Heart left ventricle (tissue), 16 donors: ENCODE data around the gene TBC1D12. TPM values are rescaled to one million over a fixed set of nuclear protein-coding genes. Genes with fewer than 3 reads are reported as not detected.

ENCODE experiments used
- ATAC-seq, 4 donors: fragments of 200-7000 bp; cut with Tn5 transposase; one replicate each; pipeline ENCODE4 v1.9.1; 2020 to 2022; ENCODE audit warnings: moderate library complexity in 4 of 4, mild to moderate bottlenecking in 3 of 4, moderate number of reproducible peaks in 1 of 4
- DNase-seq, 5 donors: peaks; one replicate each; pipeline ENCODE4 v3.0.0-alpha.2; 2020
- H3K27ac ChIP-seq, 12 donors: fragments of 200-600 bp; sonication (generic) in 4 of 12; one replicate each; pipeline versions ENCODE4 v1.5.0 to v1.8.0; 2016 to 2022; ENCODE audit warnings: mild to moderate bottlenecking in 2 of 12
- H3K27me3 ChIP-seq, 9 donors: fragments of 200-600 bp; sonication (generic) in 2 of 9; one replicate each; pipeline versions ENCODE4 v1.5.1 to v1.8.0; 2016 to 2022; ENCODE audit warnings: mild to moderate bottlenecking in 3 of 9
- H3K36me3 ChIP-seq, 9 donors: fragments of 200-600 bp; sonication (generic) in 2 of 9; one replicate each; pipeline versions ENCODE4 v1.5.0 to v1.8.0; 2018 to 2022; ENCODE audit warnings: mild to moderate bottlenecking in 2 of 9
- H3K4me1 ChIP-seq, 12 donors: fragments of 200-600 bp; sonication (generic) in 4 of 12; one replicate each; pipeline versions ENCODE4 v1.5.0 to v1.8.0; 2016 to 2022; ENCODE audit warnings: mild to moderate bottlenecking in 3 of 12
- H3K4me3 ChIP-seq, 12 donors: fragments of 200-600 bp; sonication (generic) in 4 of 12; one replicate each; pipeline versions ENCODE4 v1.5.0 to v1.8.0; 2017 to 2022; ENCODE audit warnings: mild to moderate bottlenecking in 9 of 12, moderate library complexity in 4 of 12
- H3K9me3 ChIP-seq, 12 donors: fragments of 200-600 bp; sonication (generic) in 4 of 12; one replicate each; pipeline versions ENCODE4 v1.5.0 to v1.8.0; 2016 to 2022; ENCODE audit warnings: mild to moderate bottlenecking in 1 of 12
- POLR2A ChIP-seq, 2 donors: fragments of 450-650 bp; IDR thresholded peaks; one replicate each; pipeline ENCODE4 v1.6.1; 2017; ENCODE audit warnings: antibody characterized with exemption in 2 of 2, mild to moderate bottlenecking in 2 of 2, moderate library complexity in 2 of 2
- WGBS, 4 donors: extraction: QIAGEN DNeasy Blood & Tissue Kit in 2 of 4; methylation state at CpG; one replicate each; pipeline versions ENCODE4 v1.1.5 to v1.1.7; 2013 to 2018; 5-methylcytosine and 5-hydroxymethylcytosine counted together
- intact Hi-C, 10 donors: fragments of 100-400 bp; cut with DNase I; formaldehyde crosslinking; loops; one replicate each; pipeline versions ENCODE4 v1.11.1 to v1.14.2; 2022
- polyA plus RNA-seq, 2 donors: library from polyadenylated mRNA; stranded (reverse); fragments of 200-250 nt; gene quantifications; one replicate each; pipeline ENCODE4 v1.2.3, GENCODE V29; 2013
- total RNA-seq, 9 donors: library from RNA; depleted of rRNA in 2 of 9; stranded (reverse); fragments of >200 nt in 2 of 9; fragmentation: NEBNext Ultra II Directional in 3 of 9; extraction: Animal tissue kit (Norgen Biotek cat#: 25700) in 3 of 9; gene quantifications; one replicate each; pipeline versions ENCODE4 v1.1.0 to v1.2.4, GENCODE V29; 2016 to 2023
- TF ChIP-seq, protein P1 (sequence below), 12 donors: fragments of 200-600 bp; sonication (generic) in 4 of 12; IDR thresholded peaks; one replicate each; pipeline versions ENCODE4 v1.5.0 to v1.8.0; 2018 to 2022; ENCODE audit warnings: antibody characterized with exemption in 12 of 12, mild to moderate bottlenecking in 5 of 12
- donor health status: ischemic (EF 13 %, LVEDD 7.1; RV severe dilation, severe dysfunction).
- donor health status: healthy with polysubstance abuse.
- donor health status: DM: no; HTN: yes; CAD: no.
- donor health status: DM: no; HTN: no; CAD: no.
- donor health status: ischemic (EF 25% LVEDD 6.9; RV normal size, moderate dysfunction).
- donor health status: ischemic (EF 25% LVEDD 5.7; RV mildly dilated, moderate dysfunction).
- donor health status: healthy.
- donor health status: DM: yes; HTN: yes; CAD: no.
- donor health status: ischemic (EF 35%, LVEDD 5.7; RV mildly dilated, moderate dysfunction).
- donor health status: nonischemic (EF 11% LVEDD 7.7; RV severe dilation, severe dysfunction).
- donor health status: DM: yes; HTN: yes; CAD: no.
- donor health status: PGD.
- donor health status: ischemic (EF 29% LVEDD 5.4; RV normal size, mild dysfunction).
- donor health status: nonischemic (EF 23%, LVEDD 6.1; RV moderate dilation, normal function).

Gene TBC1D12
- total and polyA plus RNA-seq, 11 donors, result 3.5 to 9.6 (median 5.2) TPM

DNA sequence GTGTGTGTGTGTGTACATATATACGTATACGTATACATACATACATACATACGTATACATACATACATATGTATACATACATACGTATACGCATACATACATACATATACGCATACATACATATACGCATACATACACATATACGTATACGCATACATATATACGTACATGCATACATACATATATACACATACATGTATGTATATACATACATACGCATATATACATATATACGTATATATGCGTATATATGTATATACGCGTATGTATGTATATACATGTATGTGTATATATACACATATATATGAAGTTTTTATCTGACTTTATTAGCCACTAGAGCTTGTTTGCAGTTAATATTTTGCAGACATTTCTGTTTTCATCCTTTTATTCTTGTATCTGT lies 63.3 kb downstream of the TBC1D12 start:
- H3K9me3 ChIP-seq, result peaks cover 0 to 37% (median 3%) of the 10 kb centered on the region in 12 donors
- no peaks in the 10 kb centered on the region for H3K4me1 ChIP-seq
- no peak for ATAC-seq
- no peak overlapping the region for H3K4me3 ChIP-seq
- 91 to 98% (median 92%) methylated on average over 15 of the region's 15 CpGs for WGBS, 4 donors
- H3K27me3 ChIP-seq, result no peaks in the 10 kb centered on the region
- H3K36me3 ChIP-seq, result no peaks in the 10 kb centered on the region
- no peak overlapping the region for H3K27ac ChIP-seq
- no peak for TF ChIP-seq POLR2A (IDR thresholded peaks at IDR 0.05)
- TF ChIP-seq, protein P1, sequence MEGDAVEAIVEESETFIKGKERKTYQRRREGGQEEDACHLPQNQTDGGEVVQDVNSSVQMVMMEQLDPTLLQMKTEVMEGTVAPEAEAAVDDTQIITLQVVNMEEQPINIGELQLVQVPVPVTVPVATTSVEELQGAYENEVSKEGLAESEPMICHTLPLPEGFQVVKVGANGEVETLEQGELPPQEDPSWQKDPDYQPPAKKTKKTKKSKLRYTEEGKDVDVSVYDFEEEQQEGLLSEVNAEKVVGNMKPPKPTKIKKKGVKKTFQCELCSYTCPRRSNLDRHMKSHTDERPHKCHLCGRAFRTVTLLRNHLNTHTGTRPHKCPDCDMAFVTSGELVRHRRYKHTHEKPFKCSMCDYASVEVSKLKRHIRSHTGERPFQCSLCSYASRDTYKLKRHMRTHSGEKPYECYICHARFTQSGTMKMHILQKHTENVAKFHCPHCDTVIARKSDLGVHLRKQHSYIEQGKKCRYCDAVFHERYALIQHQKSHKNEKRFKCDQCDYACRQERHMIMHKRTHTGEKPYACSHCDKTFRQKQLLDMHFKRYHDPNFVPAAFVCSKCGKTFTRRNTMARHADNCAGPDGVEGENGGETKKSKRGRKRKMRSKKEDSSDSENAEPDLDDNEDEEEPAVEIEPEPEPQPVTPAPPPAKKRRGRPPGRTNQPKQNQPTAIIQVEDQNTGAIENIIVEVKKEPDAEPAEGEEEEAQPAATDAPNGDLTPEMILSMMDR (IDR thresholded peaks at IDR 0.05), result no peak
- intact Hi-C loops, result no loop called here
- DNase-seq, result no peak

- intact Hi-C loops, result no loop called here
Measured at GRCh38 chr10:94481410-94481809, 79.1 kb downstream of the TBC1D12 start.

DNA sequence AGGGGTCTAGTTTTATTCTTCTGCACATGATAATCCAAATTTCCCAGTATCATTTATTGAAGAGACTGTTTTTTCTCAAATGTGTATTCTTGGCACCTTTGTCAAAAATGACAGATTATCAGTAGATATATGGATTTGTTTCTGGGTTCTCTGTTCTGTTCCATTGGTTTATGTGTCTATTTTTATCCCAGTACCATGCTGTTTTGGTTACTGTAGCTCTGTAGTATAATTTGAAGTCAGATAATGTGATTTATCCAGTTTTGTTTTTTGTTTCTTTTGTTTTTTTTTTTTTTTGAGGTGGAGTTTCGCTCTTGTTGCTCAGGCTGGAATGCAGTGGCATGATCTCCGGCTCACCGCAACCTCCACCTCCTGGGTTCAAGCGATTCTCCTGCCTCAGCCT lies 81.6 kb downstream of the TBC1D12 start:
- peaks cover 0 to 37% (median 12%) of the 10 kb centered on the region in 12 donors for H3K9me3 ChIP-seq
- DNase-seq (no peak), ATAC-seq (no peak)
- peaks cover 0 to 4% (median 0%) of the 10 kb centered on the region in 12 donors for H3K4me1 ChIP-seq
- TF ChIP-seq POLR2A (IDR thresholded peaks at IDR 0.05), result no peak
- TF ChIP-seq, protein P1 (IDR thresholded peaks at IDR 0.05), result no peak
- intact Hi-C loops, result no loop called here
- WGBS, 4 donors, result 89 to 99% (median 97%) methylated on average over 4 of the region's 4 CpGs
- H3K36me3 ChIP-seq, result peaks cover 0 to 8% (median 0%) of the 10 kb centered on the region in 9 donors
- no peaks in the 10 kb centered on the region for H3K27me3 ChIP-seq
- no peak overlapping the region for H3K27ac ChIP-seq
- H3K4me3 ChIP-seq, result no peak overlapping the region

More at GRCh38 chr10:94481410-94481809, 79.1 kb downstream of the TBC1D12 start:
- peaks cover 0 to 21% (median 4%) of the 10 kb centered on the region in 9 donors for H3K36me3 ChIP-seq
- H3K4me3 ChIP-seq, result no peak overlapping the region
- TF ChIP-seq, protein P1 (IDR thresholded peaks at IDR 0.05), result no peak
- no peak for TF ChIP-seq POLR2A (IDR thresholded peaks at IDR 0.05)
- DNase-seq (no peak), ATAC-seq (no peak)
- H3K4me1 ChIP-seq, result no peaks in the 10 kb centered on the region
- H3K27ac ChIP-seq, result no peak overlapping the region
- H3K27me3 ChIP-seq, result no peaks in the 10 kb centered on the region
- peaks cover 0 to 29% (median 10%) of the 10 kb centered on the region in 12 donors for H3K9me3 ChIP-seq

DNA sequence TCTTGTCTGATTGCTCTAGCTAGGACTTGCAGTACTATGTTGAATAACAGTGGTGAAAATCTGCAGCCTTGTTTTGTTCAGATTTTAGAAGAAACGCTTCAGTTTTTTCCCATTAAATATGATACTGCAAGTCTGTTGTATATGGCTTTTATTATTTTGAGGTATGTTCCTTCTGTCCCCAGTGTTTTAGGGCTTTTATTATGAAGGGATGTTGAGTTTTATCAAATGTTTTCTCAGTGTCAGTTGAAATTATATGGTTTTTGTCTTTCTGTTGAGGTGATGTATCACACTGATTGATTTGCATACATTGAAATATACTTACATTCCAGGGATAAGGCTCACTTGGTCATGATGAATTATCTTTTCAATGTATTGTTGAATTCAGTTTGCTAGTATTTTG lies 82.8 kb downstream of the TBC1D12 start:
- TF ChIP-seq POLR2A (IDR thresholded peaks at IDR 0.05), result no peak
- TF ChIP-seq, protein P1 (IDR thresholded peaks at IDR 0.05), result no peak
- H3K4me3 ChIP-seq, result no peak overlapping the region
- 96 to 100% (median 98%) methylated on average over 1 of the region's 1 CpG for WGBS, 4 donors
- no peak overlapping the region for H3K27ac ChIP-seq
- peaks cover 0 to 10% (median 0%) of the 10 kb centered on the region in 12 donors for H3K4me1 ChIP-seq
- intact Hi-C loops, result no loop called here
- DNase-seq (no peak), ATAC-seq (no peak)
- no peaks in the 10 kb centered on the region for H3K27me3 ChIP-seq
- H3K9me3 ChIP-seq, result peaks cover 0 to 37% (median 12%) of the 10 kb centered on the region in 12 donors
- peaks cover 0 to 8% (median 0%) of the 10 kb centered on the region in 9 donors for H3K36me3 ChIP-seq
